Stimulated activated CD4-positive, alpha-beta T cell treated with anti-CD3 and anti-CD28 coated beads, Interleukin-2, amount 100 ng/mL, for 48 hours (primary cell): Measurements from ENCODE around the gene PERM1.
"Not testable (repeated sequence)": the region's sequence is repeated elsewhere in the genome, so short reads cannot be mapped to it uniquely, and the experiment has no call there.

Source experiments
- DNase-seq, 2 donors: peaks; one replicate each; pipeline ENCODE4 v3.0.0-alpha.2; 2020

The PERM1 gene

GRCh38 chr1:981955-982558, at the start of gene PERM1:
TSS of gene PERM1 (minus strand) at chr1:982093. CDS start at chr1:981029, 1,064 bp downstream.
- no peak for DNase-seq

GRCh38 chr1:1030867-1031658, 49.2 kb upstream of the PERM1 start:
- not testable (repeated sequence) for DNase-seq

- DNase-seq: no peak
These were observed 45.9 kb upstream of the PERM1 start for GRCh38 chr1:1027791-1028190.

GRCh38 chr1:1026599-1027413, 44.9 kb upstream of the PERM1 start:
- DNase-seq: no peak

- no peak for DNase-seq
These were observed 43.8 kb upstream of the PERM1 start for GRCh38 chr1:1025730-1026129.

- no peak for DNase-seq
These were observed 43.1 kb upstream of the PERM1 start for GRCh38 chr1:1024771-1025699.

GRCh38 chr1:1024149-1024770, 42.4 kb upstream of the PERM1 start:
- DNase-seq: no peak

- no peak for DNase-seq
These were observed 41.8 kb upstream of the PERM1 start for GRCh38 chr1:1023700-1024099.

- no peak for DNase-seq
These were observed 40.6 kb upstream of the PERM1 start for GRCh38 chr1:1022302-1023009.

GRCh38 chr1:1021920-1022259, 40.0 kb upstream of the PERM1 start:
- no peak for DNase-seq

- no peak for DNase-seq
These were observed 39.4 kb upstream of the PERM1 start for GRCh38 chr1:1021010-1021919.

- no peak for DNase-seq
These were observed 38.6 kb upstream of the PERM1 start for GRCh38 chr1:1020415-1021009.

GRCh38 chr1:1020000-1020404, 38.1 kb upstream of the PERM1 start, which contains the start of gene AGRN:
TSS of gene AGRN (plus strand) at chr1:1020120. CDS start at chr1:1020173, 53 bp downstream.
- no peak for DNase-seq

- DNase-seq: peak; percentile 74 to 85
These were observed 37.5 kb upstream of the PERM1 start for GRCh38 chr1:1019122-1019999.

- not testable (repeated sequence) for DNase-seq
These were observed 36.4 kb upstream of the PERM1 start for GRCh38 chr1:1018321-1018685.

GRCh38 chr1:1017397-1018320, 35.8 kb upstream of the PERM1 start:
- DNase-seq: not testable (repeated sequence)

- no peak for DNase-seq
These were observed 33.1 kb upstream of the PERM1 start for GRCh38 chr1:1014799-1015681.
